ENCODE measurements around the gene ANKS3. TPM values are rescaled to one million over a fixed set of nuclear protein-coding genes. Genes with fewer than 3 reads are reported as not detected.

Gene ANKS3
- total and polyA plus RNA-seq, 7 donors = 3.9 to 30.7 (median 20.8) TPM

DNA sequence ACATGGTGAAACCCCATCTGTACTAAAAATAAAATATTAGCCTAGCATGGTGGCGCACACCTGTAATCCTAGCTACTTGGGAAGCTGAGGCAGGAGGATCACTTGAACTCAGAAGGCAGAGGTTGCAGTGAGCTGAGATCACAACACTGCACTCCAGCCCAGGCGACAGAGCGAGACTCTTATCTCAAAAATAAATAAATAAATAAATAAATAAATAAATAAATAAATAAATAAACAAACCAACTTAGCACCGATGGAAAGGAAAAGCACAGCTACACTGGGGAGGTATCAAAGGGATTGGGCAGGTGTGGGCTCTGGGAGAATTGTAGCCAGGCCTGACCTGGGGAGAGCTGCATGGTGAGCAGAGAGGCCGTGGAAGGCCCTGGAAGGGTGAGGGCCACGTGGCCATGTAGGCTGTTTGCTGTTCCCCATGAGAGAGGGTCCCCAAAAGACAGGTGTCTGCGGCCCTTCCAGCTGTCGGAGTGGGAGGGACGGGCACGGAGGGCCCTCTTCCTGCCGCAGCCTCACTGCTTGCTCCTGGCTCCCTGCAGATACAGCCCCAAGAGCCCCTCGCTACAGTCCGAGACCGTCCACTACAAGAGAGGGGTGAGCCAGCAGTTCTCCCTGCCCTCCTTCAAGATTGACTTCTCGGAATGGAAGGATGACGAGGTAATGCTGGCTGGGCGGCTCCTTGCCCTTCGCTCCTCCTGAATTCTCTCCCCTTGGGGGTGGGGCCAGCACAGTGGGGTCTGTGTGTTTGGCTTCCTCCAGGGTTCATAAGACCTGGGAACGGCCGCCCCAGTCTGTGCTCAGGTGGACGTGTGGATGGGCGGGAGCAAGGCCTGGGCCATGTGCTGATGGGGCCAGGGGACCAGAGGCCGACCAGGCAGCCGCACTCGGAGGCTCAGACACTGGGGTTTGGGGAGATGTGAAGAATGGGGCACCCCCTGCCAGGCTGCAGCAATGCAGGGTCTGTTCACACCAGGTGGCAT is 77.1 kb downstream of the ANKS3 start:
- 96 to 97% methylated on average over 25 of the region's 25 CpGs for WGBS, 2 donors
- TF ChIP-seq EP300 (IDR thresholded peaks at IDR 0.05) (no peak), POLR2A (IDR thresholded peaks at IDR 0.05) (no peak), POLR2AphosphoS5 (IDR thresholded peaks at IDR 0.05) (no peak)
- TF ChIP-seq, protein P1, sequence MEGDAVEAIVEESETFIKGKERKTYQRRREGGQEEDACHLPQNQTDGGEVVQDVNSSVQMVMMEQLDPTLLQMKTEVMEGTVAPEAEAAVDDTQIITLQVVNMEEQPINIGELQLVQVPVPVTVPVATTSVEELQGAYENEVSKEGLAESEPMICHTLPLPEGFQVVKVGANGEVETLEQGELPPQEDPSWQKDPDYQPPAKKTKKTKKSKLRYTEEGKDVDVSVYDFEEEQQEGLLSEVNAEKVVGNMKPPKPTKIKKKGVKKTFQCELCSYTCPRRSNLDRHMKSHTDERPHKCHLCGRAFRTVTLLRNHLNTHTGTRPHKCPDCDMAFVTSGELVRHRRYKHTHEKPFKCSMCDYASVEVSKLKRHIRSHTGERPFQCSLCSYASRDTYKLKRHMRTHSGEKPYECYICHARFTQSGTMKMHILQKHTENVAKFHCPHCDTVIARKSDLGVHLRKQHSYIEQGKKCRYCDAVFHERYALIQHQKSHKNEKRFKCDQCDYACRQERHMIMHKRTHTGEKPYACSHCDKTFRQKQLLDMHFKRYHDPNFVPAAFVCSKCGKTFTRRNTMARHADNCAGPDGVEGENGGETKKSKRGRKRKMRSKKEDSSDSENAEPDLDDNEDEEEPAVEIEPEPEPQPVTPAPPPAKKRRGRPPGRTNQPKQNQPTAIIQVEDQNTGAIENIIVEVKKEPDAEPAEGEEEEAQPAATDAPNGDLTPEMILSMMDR (IDR thresholded peaks at IDR 0.05) = no peak
- intact Hi-C loops (cut with DNase I) = no loop called here
- no peak overlapping the region for H3K27ac ChIP-seq
- H3K36me3 ChIP-seq = peaks cover 17 to 82% (median 43%) of the 10 kb centered on the region in 4 donors
- no peak for DNase-seq
- no peaks in the 10 kb centered on the region for H3K27me3 ChIP-seq
- H3K4me3 ChIP-seq = no peak overlapping the region
- peaks cover 0 to 17% (median 15%) of the 10 kb centered on the region in 4 donors for H3K4me1 ChIP-seq
- H3K9me3 ChIP-seq = no peaks in the 10 kb centered on the region

DNA sequence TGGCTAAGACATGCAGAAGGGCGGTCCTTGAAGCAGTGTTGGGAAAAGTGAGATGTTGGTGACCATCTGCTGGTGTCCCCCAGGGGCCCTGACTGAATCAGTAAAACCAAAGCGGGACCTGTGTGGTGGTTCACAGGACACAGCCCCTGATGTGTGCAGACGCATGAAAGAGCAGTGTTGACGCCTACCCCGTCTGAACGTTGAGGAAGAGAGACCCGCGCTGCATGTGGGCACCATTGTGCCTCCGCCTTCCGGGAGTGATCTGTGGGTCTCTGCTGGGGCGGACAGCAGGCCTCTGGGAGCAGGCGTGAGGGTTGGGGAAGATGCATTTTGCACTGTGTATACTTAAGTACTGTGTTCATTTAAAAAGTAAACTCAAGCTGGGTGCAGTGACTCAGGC is 77.8 kb downstream of the ANKS3 start:
- H3K9me3 ChIP-seq = no peaks in the 10 kb centered on the region
- intact Hi-C loops (cut with DNase I) = no loop called here
- no peak overlapping the region for H3K4me3 ChIP-seq
- TF ChIP-seq POLR2A (IDR thresholded peaks at IDR 0.05) = no peak
- no peak for TF ChIP-seq POLR2AphosphoS5 (IDR thresholded peaks at IDR 0.05)
- no peak for TF ChIP-seq EP300 (IDR thresholded peaks at IDR 0.05)
- TF ChIP-seq, protein P1 (IDR thresholded peaks at IDR 0.05) = no peak
- DNase-seq = no peak
- H3K27ac ChIP-seq = no peak overlapping the region
- H3K36me3 ChIP-seq = peaks cover 17 to 86% (median 50%) of the 10 kb centered on the region in 4 donors
- H3K27me3 ChIP-seq = no peaks in the 10 kb centered on the region
- 95 to 96% methylated on average over 12 of the region's 12 CpGs for WGBS, 2 donors
- H3K4me1 ChIP-seq = peaks cover 0 to 17% (median 15%) of the 10 kb centered on the region in 4 donors

DNA sequence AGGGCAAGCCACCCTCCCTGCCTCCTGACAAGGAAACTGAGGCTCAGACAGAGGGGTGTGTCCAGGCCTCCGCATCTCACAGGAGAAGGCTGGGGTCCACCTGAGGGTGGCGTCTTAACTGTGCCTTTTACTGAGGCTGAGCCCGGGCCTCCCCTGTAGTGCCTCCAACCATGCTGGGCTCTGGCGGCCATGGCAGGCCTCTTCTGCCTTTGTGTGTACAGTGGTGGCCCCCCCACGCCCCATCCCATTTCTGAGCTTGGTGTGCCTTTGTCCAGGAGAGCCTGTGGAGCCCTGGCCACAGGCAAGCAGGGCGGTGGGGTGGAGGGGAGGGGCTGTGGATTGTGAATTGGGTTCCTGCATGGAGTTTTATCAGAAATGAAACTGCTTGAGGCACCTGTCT is 78.3 kb downstream of the ANKS3 start:
- DNase-seq = no peak
- 96 to 97% methylated on average over 6 of the region's 6 CpGs for WGBS, 2 donors
- H3K4me1 ChIP-seq = peaks cover 0 to 16% (median 15%) of the 10 kb centered on the region in 4 donors

DNA sequence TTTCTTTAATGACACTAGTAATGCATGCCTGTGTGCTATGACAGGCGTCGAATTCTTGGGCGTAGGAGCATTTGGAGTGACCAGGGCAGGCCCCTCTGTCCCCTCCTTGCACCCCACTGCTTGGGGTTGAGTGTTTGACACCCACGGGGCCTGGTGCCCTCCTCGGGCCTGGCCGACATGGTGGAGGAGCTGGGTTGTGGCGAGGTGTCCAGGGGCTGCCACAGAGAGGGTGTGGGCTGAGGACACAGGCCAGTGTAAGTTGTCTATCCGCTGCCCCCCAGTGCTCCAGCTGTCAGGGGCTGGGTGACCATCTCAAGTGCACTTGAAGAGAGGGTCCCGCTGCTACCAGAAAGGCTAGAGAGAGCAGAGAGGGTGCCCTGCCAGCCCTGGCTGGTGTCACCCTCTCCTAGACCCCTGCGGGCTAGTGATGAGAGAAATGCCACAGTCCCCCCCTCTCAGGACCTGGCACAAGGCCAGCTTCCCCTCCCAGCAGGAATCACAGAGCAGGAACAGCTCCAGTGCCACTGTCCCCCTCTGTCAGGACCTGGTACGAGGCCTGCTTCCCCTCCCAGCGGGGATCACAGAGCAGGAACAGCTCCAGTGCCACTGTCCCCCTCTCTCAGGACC is 79.0 kb downstream of the ANKS3 start:
- Histone ChIP-seq H3K36me3 (peaks cover 17 to 96% (median 53%) of the 10 kb centered on the region in 4 donors), H3K27ac (no peak overlapping the region), H3K9me3 (no peaks in the 10 kb centered on the region), H3K4me3 (no peak overlapping the region), H3K4me1 (peaks cover 0 to 9% (median 9%) of the 10 kb centered on the region in 4 donors), H3K27me3 (no peaks in the 10 kb centered on the region)
- no peak for DNase-seq
- intact Hi-C loops (cut with DNase I) = no loop called here
- 68 to 91% methylated on average over 12 of the region's 12 CpGs for WGBS, 2 donors
- TF ChIP-seq, protein P1 (IDR thresholded peaks at IDR 0.05) = no peak
- TF ChIP-seq EP300 (IDR thresholded peaks at IDR 0.05) (no peak), POLR2A (IDR thresholded peaks at IDR 0.05) (no peak), POLR2AphosphoS5 (IDR thresholded peaks at IDR 0.05) (no peak)

More for the DNA sequence above, 78.3 kb downstream of the ANKS3 start:
- peaks cover 17 to 91% (median 53%) of the 10 kb centered on the region in 4 donors for H3K36me3 ChIP-seq
- intact Hi-C loops (cut with DNase I) = no loop called here
- H3K9me3 ChIP-seq = no peaks in the 10 kb centered on the region
- H3K27me3 ChIP-seq = no peaks in the 10 kb centered on the region
- no peak overlapping the region for H3K4me3 ChIP-seq
- TF ChIP-seq POLR2AphosphoS5 (IDR thresholded peaks at IDR 0.05) (no peak), EP300 (IDR thresholded peaks at IDR 0.05) (no peak), POLR2A (IDR thresholded peaks at IDR 0.05) (no peak)
- TF ChIP-seq, protein P1 (IDR thresholded peaks at IDR 0.05) = no peak
- H3K27ac ChIP-seq = no peak overlapping the region
